GM21526 (cell line): Measurements from ENCODE around the gene GIGYF2.

Source experiments
- ATAC-seq: cut with Tn5 transposase; IDR thresholded peaks from one replicate; pipeline ENCODE4 v1.9.1; 2021; ENCODE audit warnings: moderate library complexity; ENCODE audit not compliant: unreplicated experiment, low FRiP score

The GIGYF2 gene

GRCh38 chr2:232908695-232909094 lies 211.6 kb downstream of the GIGYF2 start:
- no peak for ATAC-seq
